SW 1271 (cell line): Measurements from ENCODE around the gene TENT5C.

ENCODE experiments used
- DNase-seq, 2 experiments: peaks; one replicate each; lab custom pipeline; 2025; lab: John Stamatoyannopoulos, UW

Gene TENT5C

DNA sequence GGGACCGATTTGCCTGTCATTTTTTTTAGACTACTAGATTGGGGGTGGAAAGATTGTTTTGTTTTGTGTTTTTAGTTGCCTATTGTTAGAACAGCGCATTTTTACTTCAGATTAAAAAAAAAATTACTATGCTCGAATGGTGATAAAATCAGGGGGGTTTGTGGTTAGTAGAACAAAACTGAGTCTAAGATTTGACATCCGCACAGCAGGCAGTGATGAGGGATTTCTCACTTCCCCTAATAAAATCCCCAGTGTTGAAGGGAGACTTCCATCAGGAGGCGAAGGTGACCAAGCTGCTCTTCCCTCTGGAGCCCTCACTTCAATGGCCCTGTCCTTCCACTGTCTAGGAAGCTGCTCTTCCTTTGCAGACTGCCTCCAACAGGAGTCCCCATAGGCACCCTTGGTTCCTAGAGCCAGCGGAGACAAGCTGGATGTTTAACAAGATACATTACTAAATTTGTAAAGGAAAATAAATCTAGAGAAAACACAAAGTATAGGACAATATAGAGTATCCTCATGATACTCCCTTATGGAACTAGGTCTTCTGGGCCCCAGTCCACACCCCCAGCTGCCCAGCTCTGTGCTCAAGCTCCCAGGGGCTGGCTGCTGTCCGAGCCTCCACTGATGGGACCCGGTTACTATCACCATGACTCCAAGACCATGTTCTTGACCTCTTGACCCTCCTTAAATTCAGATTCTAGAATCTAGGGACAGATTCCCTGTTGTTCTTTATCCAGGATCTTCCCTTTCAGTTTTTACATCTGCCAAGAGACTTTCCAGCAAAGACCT is 31.0 kb downstream of the TENT5C start:
- no peak for DNase-seq

DNA sequence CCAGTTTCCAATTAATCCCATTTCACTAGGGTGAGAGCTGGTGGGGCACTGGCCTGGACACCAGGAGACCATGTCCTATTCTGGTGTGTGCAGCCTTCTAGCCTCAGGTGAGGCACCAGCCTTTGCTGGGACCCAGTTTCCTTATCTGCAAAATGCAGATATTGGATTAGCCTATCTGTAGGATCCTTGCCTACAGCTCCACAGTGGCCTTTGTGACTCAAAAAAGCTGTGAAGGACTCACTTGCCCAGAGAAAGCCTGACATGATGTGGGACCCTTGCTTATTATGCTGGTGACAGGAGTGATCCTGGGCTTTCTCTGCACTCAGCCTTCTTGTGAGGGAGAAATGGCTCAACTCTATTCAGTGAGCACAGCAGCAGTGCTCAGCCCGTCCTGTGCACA is 32.3 kb downstream of the TENT5C start:
- no peak for DNase-seq

- DNase-seq = no peak
Observed at GRCh38 chr1:117638759-117639158, 32.9 kb downstream of the TENT5C start.

GRCh38 chr1:117639741-117640140 is 33.9 kb downstream of the TENT5C start:
- DNase-seq = no peak

DNA sequence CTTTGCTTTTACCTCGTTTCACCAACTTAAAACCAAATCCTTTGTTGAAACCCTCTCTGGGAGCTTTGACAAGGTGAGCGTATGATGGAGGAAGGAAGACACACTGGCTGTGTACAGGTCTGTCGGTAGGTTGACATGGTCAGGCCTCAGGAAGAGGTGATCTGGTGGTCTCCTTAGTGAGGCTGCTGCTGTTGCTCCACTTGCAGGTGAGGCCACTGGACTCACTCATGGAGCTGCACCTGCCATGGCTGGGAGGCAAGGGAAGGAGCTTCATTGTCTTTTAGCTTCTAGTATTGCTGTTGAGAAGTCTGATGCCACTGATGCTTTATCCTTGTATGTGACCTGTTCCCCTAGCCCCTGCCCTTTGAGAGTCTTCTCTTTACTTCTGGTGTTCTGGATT is 35.7 kb downstream of the TENT5C start:
- no peak for DNase-seq

- DNase-seq = no peak
Observed at GRCh38 chr1:117642963-117643362, 37.1 kb downstream of the TENT5C start.

DNA sequence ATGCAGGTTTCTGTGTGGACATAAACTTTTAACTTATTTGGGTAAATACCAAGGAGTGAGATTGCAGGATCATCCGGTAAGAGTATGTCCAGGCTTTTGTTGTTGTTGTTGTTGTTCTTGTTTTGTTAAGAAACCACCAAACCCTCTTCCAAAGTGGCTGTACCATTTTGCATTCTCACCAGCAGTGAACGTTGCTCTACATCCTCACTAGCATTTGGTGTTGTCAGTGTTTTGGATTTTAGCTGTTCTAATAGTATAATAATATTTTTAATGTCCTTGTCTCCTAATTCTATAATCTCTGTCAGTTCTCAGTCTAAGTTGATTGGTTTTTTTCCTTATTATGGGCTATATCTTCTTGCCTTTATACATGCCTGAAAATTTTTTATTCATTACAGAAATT is 37.8 kb downstream of the TENT5C start:
- no peak for DNase-seq

DNA sequence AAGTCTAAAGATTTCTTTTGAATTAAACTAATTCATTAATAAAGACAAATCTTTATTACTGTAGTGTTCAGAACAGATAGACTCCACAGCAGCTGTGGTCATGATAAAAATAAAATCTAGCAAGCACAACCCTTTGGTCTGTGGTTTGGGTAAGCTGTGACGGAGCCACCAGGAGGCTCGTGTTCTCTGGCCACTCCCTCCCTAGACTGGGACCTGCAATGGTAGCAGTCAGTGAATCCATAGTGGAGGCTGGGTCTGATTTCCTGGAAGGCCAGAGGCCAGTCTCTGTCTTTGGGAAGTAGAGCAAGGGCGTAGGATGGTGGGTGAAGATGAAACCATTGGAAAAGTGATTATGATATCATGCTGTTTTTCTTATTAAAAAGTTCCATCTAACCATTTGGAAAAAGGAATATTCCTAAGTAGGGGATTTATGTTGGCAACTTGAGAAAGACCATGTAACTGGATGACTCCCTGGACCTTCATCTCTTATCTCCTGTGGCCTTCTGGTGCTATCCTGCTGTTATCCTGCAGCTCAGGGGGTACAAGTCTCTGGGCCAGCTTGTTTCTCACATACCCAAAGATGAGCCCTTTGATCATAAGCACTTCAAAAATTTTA is 39.0 kb downstream of the TENT5C start:
- no peak for DNase-seq

DNA sequence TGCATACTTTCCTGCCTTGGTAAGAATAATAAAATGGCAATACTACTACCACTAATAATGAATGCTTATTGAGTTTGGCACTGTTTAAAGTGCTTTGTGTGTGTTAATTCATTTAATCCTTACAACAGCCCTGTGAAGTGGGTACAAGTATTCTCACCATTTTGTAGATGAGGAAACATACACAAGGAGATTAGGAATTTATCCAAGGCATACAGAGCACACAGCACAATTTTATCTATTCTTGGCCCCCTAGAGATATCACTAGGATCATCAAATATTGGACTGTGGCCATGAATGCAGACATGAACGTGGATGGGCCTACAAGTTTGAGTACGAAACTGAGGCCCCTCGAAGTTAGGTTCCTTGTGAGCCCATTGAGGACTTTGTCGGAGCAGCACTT is 39.5 kb downstream of the TENT5C start:
- DNase-seq = no peak

GRCh38 chr1:117646007-117646811 is 40.4 kb downstream of the TENT5C start:
- no peak for DNase-seq

DNA sequence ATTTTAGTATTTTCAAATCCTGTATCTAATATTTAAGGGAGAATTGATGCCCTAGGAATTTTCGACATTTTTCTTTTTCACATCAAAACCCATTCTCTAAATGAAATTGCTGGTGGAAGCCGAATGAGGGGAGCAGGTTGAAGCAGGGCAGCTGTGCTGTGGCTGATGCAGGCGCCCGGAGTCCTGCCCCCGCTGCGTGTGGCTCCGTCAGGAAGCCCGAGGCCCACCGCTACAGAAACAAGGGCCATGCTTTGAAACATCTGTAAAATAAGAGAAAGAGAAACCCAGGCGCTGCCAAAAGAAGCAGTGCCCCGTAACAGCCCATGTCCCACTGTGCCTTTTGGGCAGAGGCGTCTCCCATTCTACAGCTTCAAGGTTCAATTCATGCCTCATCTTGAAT is 41.1 kb downstream of the TENT5C start:
- no peak for DNase-seq

GRCh38 chr1:117648015-117648414 is 42.2 kb downstream of the TENT5C start:
- no peak for DNase-seq

DNA sequence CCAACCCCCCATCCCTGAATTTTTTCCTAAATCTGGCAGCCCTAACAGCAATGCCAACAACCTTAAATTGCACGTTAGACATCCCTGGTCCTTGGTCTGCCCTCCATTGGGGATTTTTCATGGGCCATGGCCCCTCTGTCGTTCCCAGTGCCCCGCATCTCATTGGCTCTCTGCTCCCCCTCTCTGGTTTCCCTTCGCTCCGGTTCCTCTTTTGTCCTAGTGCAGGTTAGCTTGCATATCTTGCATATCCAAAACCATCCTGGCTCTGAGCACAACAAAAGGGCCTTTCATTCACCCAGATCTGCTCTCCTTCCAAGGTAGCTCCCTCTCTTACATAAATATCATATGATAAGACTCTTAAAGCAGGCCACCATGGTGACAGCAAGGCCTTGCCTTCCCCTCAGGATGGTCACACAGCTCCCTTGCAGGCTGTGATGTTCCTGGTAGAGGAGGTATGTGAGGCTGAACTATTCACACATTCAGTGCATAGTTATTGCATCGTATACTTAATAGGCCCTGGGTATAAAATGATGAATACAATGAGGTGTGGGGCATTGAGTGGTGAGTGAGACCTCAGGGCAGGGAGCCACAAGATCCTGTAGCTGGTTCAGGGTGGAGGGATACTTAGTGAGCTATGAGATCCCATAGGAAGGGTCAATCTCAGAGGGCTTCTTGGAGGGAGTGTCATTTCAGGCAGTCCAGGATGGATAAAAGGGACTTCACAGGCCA is 45.2 kb downstream of the TENT5C start:
- no peak for DNase-seq

GRCh38 chr1:117651616-117652015 is 45.8 kb downstream of the TENT5C start:
- DNase-seq = no peak

DNA sequence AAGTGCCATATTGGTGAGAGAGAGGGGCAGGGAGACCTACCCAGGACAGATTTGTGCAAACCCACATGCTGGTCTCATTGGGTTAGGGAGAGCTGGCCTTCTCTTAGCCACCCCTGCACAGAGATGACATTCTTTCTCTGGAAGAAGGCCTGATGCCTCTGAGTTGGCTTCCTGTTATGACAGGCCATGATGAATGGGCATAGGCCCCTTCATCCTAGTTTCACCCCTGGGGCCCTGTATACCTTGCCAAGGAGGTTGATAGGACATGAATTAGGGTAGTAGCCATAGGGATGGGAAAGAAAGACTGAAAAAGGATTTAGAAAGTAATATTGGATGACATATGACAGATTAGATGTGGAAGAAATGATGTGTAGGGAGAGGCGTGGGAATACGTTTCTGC is 46.6 kb downstream of the TENT5C start:
- DNase-seq = no peak

DNA sequence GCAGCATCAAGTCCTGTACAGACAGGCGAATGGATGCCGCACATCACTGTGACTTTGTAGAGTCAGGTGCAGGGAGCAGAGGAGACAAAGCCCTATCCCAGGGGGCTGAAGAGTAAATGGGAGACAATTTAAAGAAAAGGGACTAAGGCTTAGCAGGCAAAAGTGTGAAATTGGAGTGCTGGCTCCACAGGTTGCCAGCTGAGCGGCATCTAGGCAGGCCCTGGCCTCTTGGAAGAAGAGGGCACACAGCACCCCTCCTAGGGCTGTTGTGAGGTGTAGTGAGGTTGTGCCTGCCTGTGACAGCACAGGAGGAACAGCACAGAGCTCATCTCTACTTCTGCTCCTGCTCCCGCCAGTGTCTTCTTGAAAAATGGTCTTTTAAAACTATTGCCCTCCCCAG is 47.3 kb downstream of the TENT5C start:
- DNase-seq = no peak

DNA sequence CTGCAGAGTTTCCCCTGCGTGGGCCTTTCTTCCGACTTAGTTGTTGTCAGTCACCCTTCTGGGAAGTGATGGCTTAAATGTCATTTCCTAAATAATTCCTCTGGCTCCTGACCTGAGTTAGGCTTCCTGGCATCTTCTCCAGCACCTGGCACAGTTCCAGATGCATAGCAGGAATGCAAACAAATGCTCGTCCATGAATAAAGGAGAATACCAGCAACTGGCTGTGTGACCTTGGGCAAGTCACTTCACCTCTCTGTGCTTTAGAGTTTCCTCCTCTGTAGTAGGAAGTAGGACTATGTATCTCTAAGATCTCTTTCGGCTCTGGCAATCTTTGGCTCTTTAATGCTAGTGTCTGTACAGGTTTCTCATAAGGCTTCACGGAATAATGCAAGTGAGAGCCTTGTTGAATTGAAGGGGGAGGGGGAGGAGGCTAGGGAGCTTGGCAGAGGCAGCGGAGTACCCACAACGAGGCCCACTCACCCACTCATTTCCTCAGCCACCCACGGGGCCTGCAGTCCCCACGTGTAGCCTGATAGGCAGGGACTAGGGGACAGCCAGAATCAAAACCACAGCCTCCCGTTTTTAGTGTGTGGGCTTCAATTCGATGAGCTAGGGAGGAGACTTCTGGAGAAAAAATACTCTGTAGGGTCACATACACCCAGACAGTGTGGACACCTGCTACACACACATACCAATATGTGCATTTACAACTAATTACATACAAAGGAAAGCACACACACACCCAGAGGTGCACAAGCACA is 48.1 kb downstream of the TENT5C start:
- DNase-seq = no peak

- DNase-seq = no peak
Observed at GRCh38 chr1:117654493-117655219, 48.8 kb downstream of the TENT5C start.

DNA sequence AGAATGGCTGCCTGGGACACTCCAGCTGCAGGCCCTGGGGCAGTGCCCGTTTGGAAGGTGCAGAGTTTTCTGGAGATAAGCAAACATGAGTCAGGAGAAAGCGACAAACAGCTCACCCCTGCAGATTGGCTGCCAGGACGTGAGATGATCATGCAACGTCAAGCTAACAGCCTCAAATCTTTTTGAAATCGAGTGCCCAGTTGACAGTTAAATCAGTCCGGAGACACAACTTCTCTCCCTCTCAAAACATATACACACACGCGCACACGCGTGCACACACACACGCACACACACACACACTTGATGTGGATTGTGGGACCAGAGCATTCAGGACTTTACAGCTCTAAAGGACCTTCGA is 49.4 kb downstream of the TENT5C start:
- no peak for DNase-seq

DNA sequence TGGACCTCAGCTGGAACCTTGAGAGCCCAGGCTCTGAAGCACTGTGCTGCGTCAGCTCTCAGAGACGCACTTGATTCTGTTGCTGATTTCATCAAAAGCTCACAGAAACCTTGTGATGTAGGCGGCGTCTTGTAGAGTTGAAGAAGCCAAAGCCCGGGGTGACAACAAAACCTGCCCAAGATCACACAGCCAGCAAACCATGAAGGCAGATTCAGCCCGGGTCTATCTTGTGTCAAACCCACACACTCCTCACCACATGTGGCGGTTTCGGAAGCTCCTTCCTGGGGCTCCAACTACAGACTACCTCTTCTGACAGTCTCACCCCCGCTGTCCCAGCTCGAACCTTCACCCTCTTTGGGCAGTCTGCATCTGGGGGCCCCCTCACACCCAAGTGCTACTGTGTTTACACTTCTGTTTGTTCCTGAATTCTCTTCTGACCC is 50.4 kb downstream of the TENT5C start:
- DNase-seq = no peak

- no peak for DNase-seq
Observed at GRCh38 chr1:117657031-117657430, 51.2 kb downstream of the TENT5C start.
